ENCODE measurements around the gene CENPO.

DNA sequence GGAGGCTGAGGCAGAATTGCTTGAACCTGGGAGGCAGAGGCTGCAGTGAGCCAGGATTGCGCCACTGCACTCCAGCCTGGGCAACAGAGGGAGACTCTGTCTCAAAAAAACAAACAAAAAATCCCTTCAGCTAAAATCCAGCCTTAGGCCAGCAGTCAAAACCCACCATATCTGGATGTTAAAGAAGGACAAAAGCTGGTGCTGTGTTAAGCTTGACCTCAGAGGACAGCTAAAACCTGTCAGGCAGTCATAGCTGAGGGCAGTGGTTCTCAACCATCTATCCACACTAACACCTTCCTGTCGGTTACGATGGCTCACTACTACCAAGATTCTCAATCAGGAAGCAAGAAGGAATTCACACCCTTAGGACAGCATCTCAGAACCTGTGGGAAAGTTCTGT is 9.6 kb upstream of the CENPO start:
- TF ChIP-seq CTCF (IDR thresholded peaks at IDR 0.05), result no peak
- TF ChIP-seq POLR2A (IDR thresholded peaks at IDR 0.05), result no peak
